Measurements from ENCODE around the gene BPIFB6.

Gene BPIFB6

DNA sequence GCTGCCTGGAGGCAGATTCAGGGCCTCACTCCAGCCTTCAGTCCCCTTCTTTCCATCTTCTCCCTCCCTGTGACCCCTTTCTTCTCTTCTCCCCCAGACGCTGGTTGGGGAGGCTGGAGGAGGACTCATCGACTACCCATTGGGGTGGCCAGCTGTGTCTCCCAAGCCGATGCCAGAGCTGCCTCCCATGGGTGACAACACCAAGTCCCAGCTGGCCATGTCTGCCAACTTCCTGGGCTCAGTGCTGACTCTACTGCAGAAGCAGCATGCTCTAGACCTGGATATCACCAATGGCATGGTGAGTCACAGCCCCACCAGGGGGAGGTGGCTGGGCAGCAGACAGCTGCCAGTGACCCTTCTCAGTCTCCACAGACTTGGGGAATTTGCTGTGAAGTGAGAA, 60.9 kb downstream of the BPIFB6 start:
- DNase-seq = no peak

DNA sequence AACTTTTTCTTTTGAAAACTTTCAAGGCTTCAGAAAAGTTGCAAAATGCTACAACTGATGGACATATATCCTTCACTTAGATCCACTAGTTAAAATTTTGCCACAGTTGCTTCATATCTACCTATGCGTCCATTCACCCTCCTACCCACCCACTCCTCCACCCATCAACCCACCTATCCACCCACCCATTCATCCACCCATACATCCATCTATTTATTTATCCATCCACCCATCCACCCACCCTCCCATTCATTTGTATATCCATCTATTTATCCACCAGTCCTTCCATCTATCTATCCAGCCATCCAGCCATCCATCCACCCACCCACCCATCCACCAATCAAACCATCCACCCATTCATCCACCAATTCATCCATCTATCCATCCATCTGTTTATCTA, 61.6 kb downstream of the BPIFB6 start:
- DNase-seq = no peak

DNA sequence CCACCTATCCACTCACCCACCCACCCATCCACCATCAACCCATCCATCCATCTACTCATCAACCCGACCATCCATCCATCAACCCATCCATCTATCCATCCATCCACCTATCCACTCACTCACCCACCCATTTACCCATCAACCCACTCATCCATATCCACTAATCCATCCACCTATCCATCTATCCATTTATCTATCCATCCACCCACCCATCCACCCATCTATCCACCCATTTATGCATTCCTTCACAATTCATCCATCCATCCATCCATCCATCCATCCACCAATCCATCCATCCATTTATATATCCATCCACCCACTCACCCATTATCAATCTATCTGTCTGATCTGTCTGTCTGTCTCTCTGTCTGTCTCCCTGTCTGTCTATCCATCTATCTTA, 62.1 kb downstream of the BPIFB6 start:
- no peak for DNase-seq

All from activated CD8-positive, alpha-beta memory T cell treated with anti-CD3 and anti-CD28 coated beads for 24 hours (primary cell).